ENCODE data around the gene SLC9A4.

- no peak for TF ChIP-seq CTCF (IDR thresholded peaks at IDR 0.05 in 2 of 3, conservative IDR thresholded peaks at IDR 0.05 in 1 of 3; ENCODE audit: control insufficient read depth in 2 of 3, extremely low read depth in 1 of 3, insufficient read depth in 1 of 3, low read depth in 3 of 3, low read length in 3 of 3)
- no peak for TF ChIP-seq SP1 (IDR thresholded peaks at IDR 0.05; ENCODE audit: low read depth, low read length)
- no peak for TF ChIP-seq EP300 (IDR thresholded peaks at IDR 0.05; ENCODE audit: borderline replicate concordance in 1 of 2, control insufficient read depth in 1 of 2, low read depth in 2 of 2, low read length in 2 of 2)
- no peak for TF ChIP-seq CBX3 (IDR thresholded peaks at IDR 0.05; ENCODE audit: borderline replicate concordance, low read depth)
- TF ChIP-seq HDAC2 (IDR thresholded peaks at IDR 0.05) = no peak
- TF ChIP-seq SMC3 (IDR thresholded peaks at IDR 0.05; ENCODE audit: borderline replicate concordance, low read length) = no peak
- no peak for TF ChIP-seq RAD21 (IDR thresholded peaks at IDR 0.05; ENCODE audit: insufficient read depth, low read depth, low read length)
Measured at GRCh38 chr2:102540882-102541281, 67.9 kb downstream of the SLC9A4 start.
